ENCODE results near the gene PYGB.
"Not testable (repeated sequence)": the region's sequence is repeated elsewhere in the genome, so short reads cannot be mapped to it uniquely, and the experiment has no call there.

The PYGB gene

GRCh38 chr20:25247518-25247955, 348 bp upstream of the PYGB start:
- in situ Hi-C loops (cut with MboI; ENCODE audit: low sequenced_read_pairs), result no loop called here

- in situ Hi-C loops (cut with MboI; ENCODE audit: low sequenced_read_pairs), result no loop called here
These were observed 894 bp downstream of the PYGB start for GRCh38 chr20:25248786-25249172.

GRCh38 chr20:25249198-25249931, 1.5 kb downstream of the PYGB start:
- in situ Hi-C loops (cut with MboI; ENCODE audit: low sequenced_read_pairs), result no loop called here

- in situ Hi-C loops (cut with MboI; ENCODE audit: low sequenced_read_pairs), result no loop called here
These were observed 2.6 kb downstream of the PYGB start for GRCh38 chr20:25250508-25250907.

GRCh38 chr20:25251019-25251418, 3.1 kb downstream of the PYGB start:
- in situ Hi-C loops (cut with MboI; ENCODE audit: low sequenced_read_pairs), result no loop called here

GRCh38 chr20:25251558-25251957, 3.7 kb downstream of the PYGB start:
- in situ Hi-C loops (cut with MboI; ENCODE audit: low sequenced_read_pairs), result no loop called here

- in situ Hi-C loops (cut with MboI; ENCODE audit: low sequenced_read_pairs), result no loop called here
These were observed 4.4 kb downstream of the PYGB start for GRCh38 chr20:25252230-25252651.

- in situ Hi-C loops (cut with MboI; ENCODE audit: low sequenced_read_pairs), result no loop called here
These were observed 5.0 kb downstream of the PYGB start for GRCh38 chr20:25252686-25253421.

GRCh38 chr20:25253606-25254275, 5.9 kb downstream of the PYGB start:
- in situ Hi-C loops (cut with MboI; ENCODE audit: low sequenced_read_pairs), result no loop called here

GRCh38 chr20:25254571-25254970, 6.7 kb downstream of the PYGB start:
- in situ Hi-C loops (cut with MboI; ENCODE audit: low sequenced_read_pairs), result no loop called here

GRCh38 chr20:25254986-25255680, 7.2 kb downstream of the PYGB start:
- in situ Hi-C loops (cut with MboI; ENCODE audit: low sequenced_read_pairs), result no loop called here

GRCh38 chr20:25256226-25256859, 8.5 kb downstream of the PYGB start:
- in situ Hi-C loops (cut with MboI; ENCODE audit: low sequenced_read_pairs), result no loop called here

- in situ Hi-C loops (cut with MboI; ENCODE audit: low sequenced_read_pairs), result no loop called here
These were observed 9.2 kb downstream of the PYGB start for GRCh38 chr20:25257130-25257529.

- in situ Hi-C loops (cut with MboI; ENCODE audit: low sequenced_read_pairs), result no loop called here
These were observed 10.0 kb downstream of the PYGB start for GRCh38 chr20:25257756-25258475.

- in situ Hi-C loops (cut with MboI; ENCODE audit: low sequenced_read_pairs), result no loop called here
These were observed 10.6 kb downstream of the PYGB start for GRCh38 chr20:25258476-25258805.

GRCh38 chr20:25258828-25259227, 10.9 kb downstream of the PYGB start:
- in situ Hi-C loops (cut with MboI; ENCODE audit: low sequenced_read_pairs), result no loop called here

- in situ Hi-C loops (cut with MboI; ENCODE audit: low sequenced_read_pairs), result no loop called here
These were observed 11.5 kb downstream of the PYGB start for GRCh38 chr20:25259358-25259757.

GRCh38 chr20:25259788-25260254, 11.9 kb downstream of the PYGB start:
- in situ Hi-C loops (cut with MboI; ENCODE audit: low sequenced_read_pairs), result no loop called here

- in situ Hi-C loops (cut with MboI; ENCODE audit: low sequenced_read_pairs), result not testable (repeated sequence)
These were observed 13.0 kb downstream of the PYGB start for GRCh38 chr20:25260770-25261437.
